Hematopoietic multipotent progenitor cell treated with erythropoietin and hydrocortisone succinate and interleukin-3 and kit ligand, for 8 days (in vitro differentiated cells): ENCODE data around the gene RASSF7.
A peak's percentile ranks its signal among the peaks of the same experiment; 100 is the strongest.

ENCODE experiments used
- DNase-seq: peaks from one replicate; pipeline ENCODE4 v3.0.0-alpha.2; 2015

RASSF7 gene

DNA sequence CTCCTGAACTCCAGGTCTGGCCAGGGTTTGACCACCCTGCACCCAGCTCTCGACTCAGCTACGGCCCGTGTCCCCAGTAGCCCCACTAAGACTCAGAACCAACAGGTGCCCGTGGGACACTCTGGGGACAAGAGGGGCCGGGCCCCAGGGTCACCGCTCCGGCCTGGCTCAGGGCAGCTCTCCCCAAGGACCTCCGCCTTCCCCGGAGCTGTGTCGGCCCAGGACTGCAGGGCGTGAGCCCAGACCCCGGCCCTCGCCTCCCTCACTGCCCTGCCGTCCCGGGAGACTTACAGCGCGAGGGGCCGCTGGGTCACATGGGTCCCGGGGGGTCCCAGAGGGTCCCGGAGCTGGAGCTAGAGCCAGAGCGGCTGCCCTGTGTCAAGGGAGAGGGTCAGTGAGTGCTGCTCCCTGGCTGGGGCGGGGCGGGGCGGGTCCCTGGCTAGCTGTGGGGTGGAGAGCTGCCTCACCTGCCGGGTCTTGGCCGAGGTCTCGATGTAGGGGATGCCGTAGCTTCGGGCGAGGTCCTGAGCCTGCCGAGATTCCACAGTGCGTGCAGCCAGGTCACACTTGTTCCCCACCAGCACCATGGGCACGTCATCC, 27.7 kb upstream of the RASSF7 start:
- no peak for DNase-seq

DNA sequence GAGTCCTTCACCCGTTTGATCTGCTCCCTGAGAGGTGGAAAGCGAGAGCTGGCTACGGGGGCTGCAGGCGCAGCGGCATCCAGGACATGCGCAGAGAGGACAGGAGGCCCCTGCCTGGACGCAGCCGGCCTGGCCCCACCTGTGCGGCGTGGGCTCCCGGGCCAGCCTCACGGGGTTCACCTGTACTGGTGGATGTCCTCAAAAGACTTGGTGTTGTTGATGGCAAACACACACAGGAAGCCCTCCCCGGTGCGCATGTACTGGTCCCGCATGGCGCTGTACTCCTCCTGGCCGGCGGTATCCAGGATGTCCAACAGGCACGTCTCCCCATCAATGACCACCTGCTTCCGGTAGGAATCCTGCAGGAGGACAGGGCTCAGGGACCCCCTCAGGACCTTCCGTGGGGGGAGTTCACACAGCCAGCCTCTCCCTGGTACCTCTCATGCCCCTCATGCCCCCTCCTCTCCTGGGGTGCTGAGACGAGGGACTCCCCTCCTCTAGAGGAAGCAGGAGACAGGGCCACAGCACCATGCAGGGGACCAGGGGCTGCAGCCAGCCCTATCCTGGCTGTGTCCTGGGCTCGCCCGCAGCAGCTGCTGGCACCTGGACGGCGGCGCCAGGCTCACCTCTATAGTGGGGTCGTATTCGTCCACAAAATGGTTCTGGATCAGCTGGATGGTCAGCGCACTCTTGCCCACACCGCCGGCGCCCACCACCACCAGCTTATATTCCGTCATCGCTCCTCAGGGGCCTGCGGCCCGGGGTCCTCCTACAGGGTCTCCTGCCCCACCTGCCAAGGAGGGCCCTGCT, 27.0 kb upstream of the RASSF7 start:
- DNase-seq = no peak

DNA sequence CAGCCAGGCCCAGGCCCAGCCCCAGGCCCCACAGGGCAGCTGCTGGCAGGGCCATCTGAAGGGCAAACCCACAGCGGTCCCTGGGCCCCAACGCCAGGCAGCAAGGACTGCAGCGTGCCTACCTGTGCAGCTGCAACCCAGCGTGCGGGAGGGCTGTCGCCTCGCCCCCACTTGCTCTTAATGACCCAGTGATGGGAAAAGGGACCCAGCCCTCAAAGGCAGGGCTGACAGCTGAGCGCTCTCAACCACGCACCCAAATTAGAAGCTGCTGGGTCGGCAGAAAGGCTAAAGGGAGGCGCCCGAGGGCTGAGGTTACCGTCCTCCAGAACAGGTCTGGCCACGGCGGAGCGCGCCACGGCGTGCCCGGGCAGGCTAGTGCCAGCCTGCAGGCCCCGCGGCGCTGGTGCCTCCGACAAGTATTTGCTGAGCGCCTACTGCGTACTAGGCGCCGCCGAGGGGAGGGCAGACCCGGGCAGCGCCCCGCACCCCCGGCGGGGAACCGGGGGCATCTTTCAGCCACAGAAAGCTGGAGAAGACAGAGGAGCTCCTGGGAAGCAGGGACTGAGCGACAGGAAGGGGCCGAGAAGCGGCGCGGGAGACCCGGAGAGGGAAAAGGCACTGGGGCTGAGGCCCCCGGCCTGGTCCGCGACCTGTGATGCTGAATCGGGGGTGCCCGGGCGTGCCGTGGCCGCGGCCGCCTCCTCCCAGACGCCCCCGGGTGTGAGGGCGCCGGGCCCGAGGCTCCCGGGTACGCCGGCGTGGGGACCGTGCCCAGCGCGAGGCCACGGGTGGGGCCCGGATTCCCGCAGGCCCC, 26.2 kb upstream of the RASSF7 start:
- DNase-seq = peak; percentile 29

DNA sequence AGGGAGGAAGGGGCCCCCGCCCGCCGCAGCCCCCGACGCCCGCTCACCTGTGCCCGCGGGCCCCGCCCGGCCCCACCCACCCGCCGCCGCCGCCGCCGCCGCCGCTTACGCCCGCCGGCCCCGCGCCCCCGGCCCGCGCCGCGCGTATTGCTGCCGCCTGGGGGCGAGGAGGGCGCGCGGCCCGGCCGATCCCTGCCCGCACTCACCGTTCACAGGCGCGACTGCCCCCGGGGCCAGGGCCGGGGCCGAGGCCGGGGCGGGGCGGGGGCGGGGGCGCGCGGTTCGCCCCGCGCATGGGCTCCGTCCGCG, 25.6 kb upstream of the RASSF7 start:
- DNase-seq = no peak

GRCh38 chr11:535519-536454, 25.0 kb upstream of the RASSF7 start, which contains the start of gene HRAS:
TSS of gene HRAS (minus strand) at chr11:535576.
- peak; percentile 93 for DNase-seq

- DNase-seq = peak; percentile 89
Measured at GRCh38 chr11:536841-537621, 23.7 kb upstream of the RASSF7 start, which contains the start of gene LRRC56. TSS of gene LRRC56 (plus strand) at chr11:537527. CDS start at chr11:540685, 3,158 bp downstream.

DNA sequence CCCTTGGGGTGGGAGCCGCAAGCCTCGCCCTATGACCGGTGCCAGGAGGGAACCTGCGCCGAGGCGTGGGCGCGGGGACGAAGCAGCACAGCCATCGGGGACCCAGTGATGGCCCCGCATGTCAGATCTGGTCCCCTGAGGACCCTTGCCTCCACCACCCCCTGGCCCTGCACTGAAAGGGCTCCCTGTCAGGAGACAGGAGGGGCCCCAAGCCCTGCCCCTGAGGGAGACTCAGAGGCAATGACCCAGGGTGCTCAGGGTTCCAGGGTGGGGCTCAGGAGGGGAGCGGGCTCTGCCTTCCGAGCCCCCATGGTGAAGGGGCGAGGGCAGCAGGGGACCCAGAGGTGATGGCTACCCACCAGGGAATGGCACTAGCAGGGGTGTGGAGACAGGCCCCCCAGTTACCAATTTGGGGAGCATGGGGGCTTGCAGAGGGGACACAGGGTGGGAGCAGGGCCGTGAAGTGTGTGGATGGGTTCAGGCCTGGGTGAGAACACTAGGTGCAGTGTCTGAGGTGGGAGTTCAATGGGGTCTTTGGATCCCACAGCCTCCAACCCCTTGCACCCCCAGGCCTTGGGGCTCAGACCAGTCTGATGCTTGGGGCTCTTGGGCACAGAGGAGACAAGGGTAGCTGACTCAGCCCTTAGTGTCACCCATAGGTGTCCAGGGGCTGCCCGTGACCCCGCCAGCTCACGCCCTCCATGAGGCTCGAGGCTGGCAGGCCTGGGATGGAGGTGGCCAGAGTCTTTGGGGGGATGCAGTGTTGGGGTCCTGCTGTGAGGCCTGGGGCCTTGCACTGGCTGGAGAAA, 22.9 kb upstream of the RASSF7 start:
- DNase-seq = no peak

GRCh38 chr11:538431-539051, 22.2 kb upstream of the RASSF7 start:
- no peak for DNase-seq

- no peak for DNase-seq
Measured at GRCh38 chr11:539971-540481, 20.7 kb upstream of the RASSF7 start.

DNA sequence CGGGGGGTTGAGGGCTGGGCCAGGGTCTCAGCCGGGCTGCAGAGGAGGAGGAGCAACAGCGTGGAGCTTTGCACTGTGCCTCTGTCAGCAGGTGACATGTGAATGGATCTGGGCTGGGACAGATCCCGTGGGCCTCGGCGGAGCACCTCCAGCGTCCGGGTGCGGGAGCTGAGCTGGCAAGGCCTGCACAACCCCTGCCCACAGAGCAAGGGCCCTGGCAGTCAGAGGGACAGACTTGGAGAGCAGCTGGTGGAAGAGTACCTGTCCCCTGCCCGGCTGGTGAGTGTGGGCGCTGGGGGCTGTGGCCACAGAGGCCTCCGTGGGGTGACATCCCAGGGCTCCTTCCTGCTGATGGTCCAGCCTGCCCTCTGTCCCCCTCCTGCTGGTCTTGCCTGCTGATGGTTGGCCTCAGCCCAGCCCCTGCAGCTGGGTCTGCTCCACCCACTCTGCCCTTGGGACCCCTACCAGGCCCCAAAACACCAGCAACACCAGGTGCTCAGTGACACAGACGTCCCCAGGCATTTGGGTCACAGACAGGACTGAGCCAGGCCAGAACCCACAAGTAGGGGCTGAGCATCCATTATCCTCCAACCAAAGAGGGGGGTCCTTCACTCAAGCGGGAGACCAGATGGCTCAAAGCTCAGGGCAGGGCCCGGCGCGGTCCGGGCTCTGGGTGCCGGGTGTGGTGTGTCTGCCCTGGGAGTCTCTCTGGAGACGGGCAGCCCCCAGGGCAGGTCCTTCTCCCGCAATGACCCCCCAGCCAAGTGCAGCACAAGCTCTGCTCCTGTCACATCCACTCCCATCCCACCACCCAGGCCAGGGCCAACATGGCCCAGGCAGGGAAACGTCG, 20.0 kb upstream of the RASSF7 start:
- DNase-seq = no peak

- no peak for DNase-seq
Measured at GRCh38 chr11:541433-541885, 19.3 kb upstream of the RASSF7 start.

DNA sequence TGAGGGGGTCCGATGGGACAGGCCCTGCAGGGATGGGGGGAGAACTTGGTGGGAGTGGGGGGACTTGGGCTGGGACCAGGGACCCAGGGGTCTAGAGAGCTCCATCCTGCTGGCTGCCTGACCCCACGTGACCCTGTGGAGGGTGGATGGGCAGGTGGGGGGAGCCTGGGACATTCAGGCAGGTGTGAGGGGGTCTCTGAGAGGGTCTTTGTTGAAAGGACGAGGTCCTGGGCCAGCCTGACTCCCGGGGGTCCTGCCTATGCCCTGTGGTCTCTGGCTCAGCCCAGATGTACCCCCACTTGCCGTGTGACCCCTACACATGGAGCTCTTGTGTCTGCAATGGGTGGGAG, 16.0 kb upstream of the RASSF7 start:
- DNase-seq = no peak

DNA sequence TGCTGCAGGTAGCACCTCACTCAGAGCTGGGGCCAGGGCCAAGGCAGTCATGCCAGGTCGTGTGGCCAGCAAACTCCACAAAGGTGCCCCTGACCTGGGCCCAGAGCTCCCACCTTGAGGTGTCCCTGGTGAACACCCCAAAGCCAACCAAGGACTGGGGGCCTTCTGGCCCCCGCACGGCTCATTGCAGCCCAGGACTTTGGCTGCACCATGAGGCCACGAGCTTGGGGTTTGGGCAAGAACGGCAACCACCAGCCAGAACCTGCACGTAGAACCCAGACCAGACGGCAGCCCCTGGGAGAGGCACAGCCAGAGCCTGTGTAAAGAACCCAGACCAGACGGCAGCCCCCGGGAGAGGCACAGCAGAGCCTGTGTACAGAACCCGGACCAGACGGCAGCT, 15.6 kb upstream of the RASSF7 start:
- no peak for DNase-seq

GRCh38 chr11:548700-549603, 11.8 kb upstream of the RASSF7 start:
- no peak for DNase-seq

- DNase-seq = no peak
Measured at GRCh38 chr11:550021-550745, 10.6 kb upstream of the RASSF7 start.

DNA sequence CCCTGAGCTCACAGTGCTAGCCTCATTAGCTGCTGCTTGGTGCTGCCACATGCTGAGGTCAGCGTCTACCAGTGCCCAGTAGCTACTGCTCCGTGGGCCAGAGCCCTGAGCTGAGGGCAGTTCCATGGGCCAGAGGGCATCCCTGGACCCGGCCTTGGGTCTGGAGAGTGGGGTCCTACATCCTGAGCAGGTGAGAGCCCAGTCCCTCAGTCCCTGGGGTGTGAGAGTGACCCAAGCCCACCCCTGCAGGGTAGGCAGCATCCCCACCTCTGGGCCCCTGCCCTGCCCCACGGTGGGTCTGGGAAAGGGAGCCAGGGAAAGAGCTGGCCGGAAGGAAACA, 10.1 kb upstream of the RASSF7 start:
- DNase-seq = no peak

DNA sequence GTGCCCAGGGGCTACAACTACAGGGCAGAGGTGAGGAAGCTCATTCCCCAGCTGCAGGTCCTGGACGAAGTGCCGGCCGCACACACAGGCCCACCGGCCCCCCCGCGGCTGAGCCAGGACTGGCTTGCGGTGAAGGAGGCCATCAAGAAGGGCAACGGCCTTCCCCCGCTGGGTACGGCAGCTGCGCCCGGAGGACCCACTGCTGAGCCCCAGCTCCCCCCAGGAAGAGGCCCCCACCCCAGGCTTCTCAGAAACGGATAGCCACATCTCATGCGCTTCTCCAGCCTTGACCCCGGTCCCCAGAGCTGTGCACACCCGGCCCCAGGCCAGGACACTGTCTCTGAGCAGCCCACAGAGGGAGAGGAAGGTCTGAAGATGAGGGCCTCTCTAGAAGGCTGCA, 9.6 kb upstream of the RASSF7 start:
- no peak for DNase-seq

GRCh38 chr11:551596-551995, 9.2 kb upstream of the RASSF7 start:
- no peak for DNase-seq
